ENCODE measurements around the gene TFF3.

The TFF3 gene

DNA sequence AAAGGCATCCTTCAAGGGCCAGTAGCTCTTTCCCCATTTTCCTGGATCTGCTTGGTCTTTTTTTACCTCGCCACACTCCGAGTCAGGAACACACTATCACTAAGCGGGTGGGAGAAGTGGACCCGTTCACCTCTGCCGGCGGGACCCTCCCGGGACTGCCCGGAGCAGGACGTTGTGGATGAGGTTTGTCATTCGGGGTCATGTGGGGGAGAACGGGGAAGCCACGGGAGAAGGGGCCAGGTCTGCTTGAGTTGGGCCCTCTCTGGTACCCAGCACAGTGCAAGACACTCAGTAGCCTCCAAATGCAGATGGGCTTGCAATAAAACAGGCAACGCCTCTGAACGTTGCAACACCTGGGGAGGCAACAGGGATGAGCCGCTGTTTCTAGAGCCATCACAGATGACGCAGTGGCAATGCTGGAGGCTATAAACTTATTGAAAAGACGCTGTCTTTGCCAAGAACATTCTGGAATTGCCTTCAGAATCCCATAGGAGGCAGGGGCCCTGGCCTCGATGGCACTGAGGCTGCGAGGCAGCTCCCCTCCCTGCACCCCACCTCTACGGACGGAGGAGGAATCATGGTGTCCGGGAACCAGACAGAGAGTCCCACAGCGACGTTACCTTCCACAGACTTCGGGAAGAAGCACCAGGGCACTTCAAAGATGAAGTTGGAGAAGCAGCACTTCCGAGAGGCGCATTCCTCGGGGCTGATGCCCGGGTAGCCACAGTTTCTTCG, 31.8 kb upstream of the TFF3 start:
- no peak for DNase-seq

DNA sequence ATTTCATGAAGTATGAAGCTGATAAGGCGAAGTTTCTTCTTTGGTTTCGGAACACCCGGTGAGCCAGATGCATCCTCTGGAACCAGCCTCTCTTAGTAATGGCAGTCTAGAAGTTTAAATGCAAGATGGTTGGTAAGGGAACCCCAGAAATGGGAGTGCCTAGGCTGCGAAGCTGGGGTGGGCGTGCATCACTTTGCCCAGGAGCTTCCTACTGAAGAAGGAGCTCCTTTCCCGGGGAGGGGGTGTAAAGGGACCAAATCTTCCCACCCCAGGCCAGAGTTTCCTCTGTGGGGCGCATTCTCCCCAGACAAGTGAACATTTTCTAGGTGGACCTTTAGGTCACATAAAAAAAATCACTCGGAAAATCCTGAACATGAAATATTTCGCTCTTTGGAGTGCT, 31.2 kb upstream of the TFF3 start:
- DNase-seq = no peak

DNA sequence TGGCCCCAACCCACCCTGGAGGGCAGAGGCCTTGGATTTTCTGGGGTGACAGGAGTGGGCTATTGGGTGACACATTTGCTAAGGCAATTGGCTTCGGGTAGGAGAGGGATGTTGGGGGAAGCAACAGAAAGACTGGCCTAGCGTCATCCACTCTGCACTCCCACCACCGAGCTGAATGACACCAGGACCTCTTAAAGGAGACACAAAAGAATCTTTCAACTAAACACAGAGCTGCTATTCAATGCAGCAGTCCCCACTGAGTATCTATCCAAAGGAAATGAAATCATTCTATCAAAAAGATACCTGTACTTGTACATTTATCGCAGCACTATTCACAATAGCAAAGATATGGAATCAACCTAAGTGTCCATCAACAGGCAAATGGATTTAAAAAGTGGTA, 29.4 kb upstream of the TFF3 start:
- no peak for DNase-seq

DNA sequence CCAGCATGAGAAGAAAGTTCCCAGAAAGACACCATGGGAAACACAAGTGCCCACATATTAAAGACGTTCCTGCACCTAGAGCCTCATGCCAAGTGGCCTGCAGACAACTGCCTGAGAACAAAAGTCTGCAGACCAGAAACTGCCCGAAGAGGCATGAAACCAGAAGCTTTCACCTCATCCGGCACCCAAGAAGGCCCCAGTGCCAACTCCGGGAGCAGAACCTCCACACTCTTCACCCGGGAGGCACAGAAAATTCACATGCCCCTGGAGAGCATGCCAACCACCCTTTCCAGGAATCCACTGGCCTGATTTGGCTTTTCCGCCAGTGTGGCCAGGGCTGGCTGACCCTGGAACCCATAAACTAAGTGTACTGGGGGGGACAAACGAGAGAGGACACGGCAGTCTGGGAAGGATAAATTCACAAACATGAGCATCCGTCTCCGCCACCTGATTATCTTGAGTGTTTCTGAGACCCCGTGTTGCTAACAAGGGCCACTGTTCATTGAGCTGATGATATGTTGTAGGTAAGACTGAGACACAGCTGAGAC, 28.8 kb upstream of the TFF3 start:
- no peak for DNase-seq

DNA sequence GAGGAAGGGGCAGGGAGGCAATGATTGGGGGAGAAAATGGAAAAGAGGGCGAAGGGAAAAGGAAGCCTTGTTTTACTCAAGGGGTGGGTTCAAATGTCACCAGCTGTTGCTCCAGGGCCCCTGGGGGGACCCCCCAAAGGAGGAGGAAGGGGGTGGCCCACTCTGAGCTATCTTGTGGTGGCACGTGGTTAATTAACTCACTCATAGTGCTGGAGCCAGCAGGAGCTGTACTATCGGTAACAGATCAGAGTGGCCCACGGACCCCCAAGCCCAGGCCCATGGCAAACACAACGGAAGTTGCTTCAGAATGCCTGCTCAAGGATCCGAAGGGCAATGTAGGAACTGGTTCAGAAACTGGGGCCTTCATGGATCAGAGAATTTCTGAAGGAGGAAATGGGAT, 28.3 kb upstream of the TFF3 start:
- no peak for DNase-seq

DNA sequence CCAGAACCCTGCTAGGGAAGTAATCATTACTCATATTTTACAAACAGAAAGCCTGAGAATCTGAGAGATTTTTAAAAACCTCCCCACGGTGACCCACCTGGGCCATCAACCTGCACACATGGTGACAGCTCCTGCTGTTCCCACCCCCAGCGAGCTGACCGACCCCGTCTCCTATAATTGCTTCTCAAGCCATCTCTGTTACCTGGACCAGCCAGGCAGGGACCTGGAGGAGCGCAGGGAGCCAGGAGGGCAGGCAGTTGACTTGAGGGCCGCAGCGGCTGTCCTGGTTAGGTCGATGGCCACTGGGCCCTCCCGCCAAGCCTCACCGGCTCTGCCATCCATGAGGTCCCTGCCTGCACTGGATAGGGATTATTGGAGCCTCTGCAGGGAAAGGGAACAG, 27.9 kb upstream of the TFF3 start:
- DNase-seq = no peak

DNA sequence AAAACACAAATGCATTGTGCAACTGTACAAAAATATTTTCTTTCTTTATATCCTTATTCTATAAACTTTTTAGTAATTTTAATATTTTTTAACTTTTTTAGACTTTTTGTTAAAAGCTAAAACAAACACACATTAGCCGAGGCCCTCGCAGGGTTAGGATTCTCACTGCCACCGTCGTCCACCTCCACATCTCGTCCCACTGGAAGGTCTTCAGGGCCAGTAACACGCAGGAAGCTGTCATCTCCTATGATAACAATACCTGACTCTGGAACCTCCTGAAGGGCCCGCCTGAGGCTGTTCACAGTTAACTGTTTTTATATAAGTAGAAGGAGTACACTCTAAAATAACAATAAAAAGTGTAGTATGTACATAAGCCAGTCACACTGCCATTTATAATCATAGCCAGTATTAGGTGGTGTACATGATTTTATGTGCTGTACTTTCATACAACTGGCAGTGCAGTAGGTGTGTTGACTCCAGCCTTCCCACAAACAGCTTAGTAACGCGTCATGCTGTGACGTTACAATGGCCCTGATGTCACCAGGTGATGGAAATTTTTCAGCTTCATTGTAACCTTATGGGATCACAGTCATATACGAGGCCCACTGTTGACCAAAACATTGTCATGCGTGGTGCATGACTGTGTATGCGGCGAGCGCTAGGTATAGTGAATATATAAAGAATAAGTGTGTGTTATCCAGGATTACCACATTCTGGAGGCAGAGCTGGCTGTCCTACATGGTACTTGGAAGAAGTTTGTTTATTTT, 26.8 kb upstream of the TFF3 start:
- DNase-seq = no peak

DNA sequence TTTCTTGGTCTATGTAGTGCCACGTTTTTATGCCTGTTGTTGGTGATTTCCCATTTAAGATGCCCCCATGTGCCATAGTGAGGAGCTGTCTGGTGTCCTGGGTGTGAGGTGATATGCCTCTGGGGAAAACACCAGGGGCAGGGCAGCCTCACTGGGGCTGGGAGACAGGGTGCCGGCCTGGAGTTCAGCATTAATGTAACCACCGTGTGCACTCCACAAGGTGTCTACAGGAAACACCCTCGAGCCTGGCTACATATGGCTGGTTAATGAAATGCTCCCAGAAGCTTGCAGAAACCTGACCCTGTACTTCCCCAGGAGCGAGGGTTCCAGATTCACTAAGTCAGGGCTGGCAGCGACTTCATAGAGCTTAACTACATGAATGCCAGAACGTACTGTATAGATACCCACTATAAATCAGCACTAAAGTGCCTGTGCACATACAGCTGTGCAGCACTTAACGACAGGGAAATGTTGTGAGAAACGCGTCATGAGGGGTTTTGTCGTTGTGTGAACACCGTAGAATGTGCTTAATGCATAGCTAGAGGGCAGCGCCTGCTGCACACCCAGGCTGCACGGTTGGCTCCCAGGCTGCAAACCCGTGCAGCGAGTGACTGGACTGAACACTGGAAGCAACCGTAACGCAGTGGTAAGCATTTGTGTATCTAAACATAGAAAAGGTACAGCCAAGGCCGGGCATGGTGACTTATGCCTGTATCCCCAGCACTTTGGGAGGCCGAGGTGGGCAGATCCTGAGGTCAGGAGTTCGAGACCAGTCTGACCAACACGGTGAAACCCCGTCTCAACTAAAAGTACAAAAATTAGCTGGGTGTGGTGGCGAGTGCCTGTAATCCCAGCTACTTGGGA, 25.2 kb upstream of the TFF3 start:
- no peak for DNase-seq

DNA sequence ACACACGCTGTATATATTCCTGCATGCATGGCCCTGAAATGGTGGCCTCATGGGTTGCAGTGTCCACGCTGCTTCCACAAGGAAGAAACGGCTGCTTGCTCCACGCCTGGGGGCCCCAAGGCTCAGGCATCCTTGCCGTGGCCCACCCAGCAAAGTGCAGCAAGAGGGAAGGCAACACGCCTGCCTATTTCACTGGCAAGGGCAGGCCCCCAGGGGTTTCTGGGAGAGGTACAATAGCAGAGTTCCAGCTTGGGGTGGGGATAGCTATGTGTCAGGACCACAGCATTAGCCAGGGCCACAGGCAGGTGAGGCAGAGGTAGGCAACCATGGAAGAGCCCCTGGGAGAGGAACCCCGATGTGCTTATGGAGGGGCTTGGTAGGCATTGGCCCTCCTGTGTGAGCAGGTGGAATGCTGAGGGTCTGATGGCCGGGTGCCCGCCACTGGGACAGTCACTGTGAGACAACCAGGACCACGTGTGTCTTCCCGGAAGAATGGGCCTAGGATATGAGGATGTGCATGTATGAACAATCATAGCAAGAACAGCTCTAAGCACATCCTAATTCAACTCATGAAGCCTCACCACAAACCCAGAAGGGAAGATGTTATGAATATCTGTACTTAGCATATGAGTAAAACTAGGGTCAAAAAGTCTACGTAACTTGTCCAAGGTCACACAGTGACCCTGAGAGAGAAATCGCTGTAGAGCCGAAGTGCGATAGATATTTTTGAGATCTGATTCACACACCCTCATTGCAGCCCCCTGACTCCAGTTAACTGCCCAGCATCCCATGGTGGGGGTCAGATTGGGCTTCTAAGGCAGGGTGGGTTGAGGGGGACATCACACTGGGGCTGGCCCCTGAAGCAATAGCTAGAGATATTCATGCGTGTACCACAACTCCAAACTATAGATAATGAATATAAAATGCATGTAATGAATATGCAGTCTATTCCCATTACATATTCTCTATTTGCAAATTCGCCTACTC, 23.8 kb upstream of the TFF3 start:
- no peak for DNase-seq

DNA sequence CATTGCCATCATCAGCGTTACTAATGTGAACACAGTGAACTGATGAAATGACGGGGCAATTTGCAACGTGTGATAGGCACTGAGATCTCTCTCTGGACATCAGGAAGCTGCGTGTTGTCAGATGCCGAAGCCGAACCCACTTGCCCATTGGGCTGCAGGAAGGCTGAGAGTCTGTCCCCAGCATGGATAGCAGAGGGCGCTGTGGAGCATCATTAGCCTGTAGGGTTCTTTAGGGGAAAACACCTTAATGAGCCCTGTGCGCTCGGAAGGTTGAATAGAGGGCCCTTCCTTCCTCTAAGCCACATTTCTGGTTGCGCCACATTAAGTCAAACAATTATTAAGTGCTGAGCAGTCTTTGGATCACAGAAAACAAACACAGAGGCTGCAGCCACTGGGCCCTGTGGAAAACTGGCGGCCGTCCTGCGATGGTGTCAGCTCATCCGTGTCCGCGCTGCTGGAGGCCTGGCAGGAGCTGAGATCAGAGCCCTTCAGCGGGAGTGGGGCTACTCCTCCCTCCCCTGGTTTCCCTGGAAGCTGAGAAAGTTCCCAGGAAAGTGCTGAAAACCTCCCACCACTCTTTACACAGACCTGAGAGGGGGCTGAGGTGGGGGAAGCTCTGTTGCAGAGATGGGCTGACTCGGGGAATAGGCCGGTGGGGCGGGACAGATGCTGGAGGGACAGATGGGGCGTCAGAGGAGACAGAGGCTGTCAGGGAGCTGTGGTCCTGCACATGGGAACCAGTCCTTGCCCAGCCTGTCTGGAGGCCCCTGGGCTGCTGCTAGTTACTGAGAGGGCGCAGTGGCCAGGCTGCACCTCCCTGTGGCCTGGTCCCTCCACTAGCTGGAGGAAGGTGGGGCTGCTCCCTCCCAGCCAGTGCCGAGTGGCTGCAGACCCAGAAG, 22.9 kb upstream of the TFF3 start:
- peak; percentile 90 for DNase-seq

DNA sequence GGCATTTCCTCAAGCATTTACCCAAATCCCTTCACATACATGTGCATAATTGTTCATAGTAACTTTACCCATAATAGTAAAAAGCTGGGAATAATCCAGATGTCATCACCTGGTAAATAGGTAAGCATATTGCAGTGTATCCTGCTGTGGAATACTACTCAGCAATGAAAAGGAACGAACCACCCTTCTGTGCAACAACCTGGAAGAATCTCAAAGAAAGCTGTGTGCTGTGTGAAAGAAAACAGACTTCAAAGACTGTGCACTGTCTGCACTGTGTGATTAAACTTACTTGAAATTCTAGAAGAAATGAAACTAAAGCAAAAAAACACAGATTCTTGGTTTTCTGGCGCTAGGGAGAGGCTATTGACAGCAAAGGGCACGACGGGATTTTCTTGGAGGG, 22.1 kb upstream of the TFF3 start:
- no peak for DNase-seq

DNA sequence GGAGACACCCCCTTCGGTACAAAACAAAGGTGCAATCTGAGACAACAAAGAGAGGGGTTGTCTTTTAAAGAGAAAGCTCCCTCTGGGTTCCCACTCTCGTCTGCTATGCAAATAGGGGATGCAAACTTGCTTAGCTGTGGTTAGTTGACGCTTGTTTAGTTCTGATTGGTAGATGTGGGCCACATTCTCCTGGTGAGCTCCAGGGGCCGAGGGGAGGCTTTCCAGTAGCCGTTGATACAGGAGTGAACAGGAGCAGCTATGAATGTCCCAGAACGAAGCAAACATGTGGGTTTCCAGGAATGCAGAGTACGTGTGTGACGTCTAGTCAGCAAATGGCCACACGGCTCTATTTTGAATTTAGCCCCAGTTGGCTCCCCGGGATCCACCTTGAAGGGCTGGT, 20.8 kb upstream of the TFF3 start:
- peak; percentile 37 for DNase-seq

DNA sequence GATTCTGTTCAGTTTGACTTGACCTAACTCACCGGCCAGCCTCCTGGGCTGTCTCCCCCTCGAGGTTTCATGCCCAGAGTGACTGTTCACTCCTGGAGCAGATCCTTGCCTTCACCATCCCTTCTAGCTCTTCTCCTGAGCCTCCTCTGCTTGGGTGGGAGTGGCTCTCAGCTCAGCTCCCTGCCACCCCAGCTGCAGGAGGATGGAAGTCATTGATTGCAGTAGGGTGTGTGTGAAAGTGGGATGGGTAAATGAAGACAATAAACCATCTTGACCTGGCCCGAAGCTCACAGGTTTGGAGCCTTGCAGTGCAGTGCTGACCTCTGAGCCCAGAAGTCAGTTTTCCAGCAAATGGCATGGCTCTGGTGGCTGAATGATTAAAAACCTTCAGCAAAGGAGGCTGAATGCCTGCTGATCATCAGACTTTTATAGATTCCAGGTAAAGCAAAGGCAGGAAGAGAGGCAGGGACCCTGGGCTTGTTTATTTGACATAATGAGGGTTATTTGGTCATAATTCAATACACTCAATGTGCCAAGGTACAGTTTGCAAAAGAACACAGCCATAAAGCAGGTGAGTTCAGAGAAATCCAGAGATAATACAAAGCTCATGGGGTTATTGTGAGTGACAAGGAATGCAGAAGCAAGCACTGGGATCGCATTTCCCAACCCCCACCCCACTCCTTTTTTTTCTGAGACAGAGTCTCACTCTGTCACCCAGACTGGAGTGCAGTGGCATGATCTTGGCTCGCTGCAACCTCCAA, 17.5 kb upstream of the TFF3 start:
- DNase-seq = no peak

DNA sequence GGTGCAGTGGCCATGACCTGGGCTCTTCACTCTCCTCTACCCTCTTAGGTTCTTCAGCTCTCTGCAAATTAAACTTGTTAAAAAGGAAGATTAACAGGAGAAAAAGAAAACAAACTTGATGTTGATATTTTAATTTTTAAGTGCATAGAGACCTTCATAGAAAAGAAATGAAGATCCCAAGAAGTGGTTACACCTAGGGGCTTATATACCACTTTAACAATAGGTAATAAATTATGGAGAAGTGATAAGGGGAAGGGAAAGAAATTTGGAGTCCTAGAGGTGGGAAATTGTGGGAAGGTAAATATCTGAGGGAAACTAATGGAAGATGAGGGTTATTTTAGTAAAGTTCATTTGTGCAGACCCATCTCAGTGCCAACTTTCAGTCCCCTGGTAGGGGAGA, 16.5 kb upstream of the TFF3 start:
- no peak for DNase-seq

DNA sequence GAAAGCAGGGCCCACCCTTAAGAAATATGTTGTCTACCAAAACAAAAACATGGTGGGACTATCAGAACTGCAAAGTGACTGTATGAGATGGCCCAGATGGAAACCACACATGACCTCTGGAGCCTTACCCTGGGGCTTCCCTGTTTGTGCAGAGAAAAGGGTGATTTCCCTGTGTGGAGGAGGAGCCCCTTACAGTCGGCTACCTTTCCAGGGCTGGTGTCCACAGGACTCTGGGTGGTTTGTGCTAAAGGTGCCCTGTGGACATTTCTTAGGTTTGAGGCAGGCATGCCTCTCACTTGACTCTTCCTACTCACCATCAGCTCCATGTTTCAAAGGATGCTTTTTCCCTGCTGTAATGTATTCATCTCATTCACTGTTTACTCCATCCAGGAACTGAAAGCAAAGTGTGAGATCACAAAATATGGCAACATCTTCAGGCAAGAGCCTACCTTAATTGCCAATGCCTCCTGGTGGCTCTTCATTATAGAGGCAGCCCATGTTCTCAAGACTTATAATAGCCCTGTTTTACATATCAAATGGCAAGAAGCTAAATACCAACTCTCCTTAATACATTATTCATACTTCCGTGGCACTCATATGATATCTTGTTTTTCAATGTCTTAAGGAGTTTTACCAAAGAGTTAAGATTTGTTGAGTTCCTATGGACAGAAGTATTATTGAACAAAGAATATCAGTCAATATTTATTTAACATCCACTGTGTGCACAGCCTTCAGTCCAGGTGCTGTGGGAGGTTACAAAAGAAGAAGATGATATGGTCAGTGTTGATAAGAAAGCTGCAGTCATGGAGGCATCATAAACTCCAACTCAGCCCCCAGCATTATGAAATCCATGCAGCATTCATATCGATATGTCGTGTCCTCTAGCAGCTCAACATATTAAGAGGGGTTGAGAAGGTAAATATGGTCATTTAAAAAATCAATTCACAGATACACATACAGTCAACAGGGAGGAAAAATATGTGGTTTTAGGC, 15.5 kb upstream of the TFF3 start:
- DNase-seq = no peak

DNA sequence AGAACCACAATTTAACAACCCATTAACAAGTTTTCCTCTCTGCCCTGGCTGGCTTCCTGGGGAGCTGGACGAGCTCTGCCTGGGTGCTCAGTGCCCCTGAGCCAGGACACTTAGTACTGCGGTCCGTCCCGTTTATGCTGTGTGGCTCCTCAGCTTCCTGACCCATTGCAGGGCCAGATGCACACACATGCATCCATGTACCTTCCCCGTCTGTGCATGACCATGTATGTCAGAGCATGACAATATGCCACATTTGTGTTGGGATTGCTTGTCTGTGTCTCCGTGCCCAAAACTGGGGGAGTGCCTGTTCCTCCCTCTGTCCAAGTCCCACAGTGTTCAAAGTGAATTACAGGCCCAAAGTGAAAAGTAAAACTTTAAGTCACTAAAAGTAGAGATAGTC, 9.7 kb upstream of the TFF3 start:
- no peak for DNase-seq

DNA sequence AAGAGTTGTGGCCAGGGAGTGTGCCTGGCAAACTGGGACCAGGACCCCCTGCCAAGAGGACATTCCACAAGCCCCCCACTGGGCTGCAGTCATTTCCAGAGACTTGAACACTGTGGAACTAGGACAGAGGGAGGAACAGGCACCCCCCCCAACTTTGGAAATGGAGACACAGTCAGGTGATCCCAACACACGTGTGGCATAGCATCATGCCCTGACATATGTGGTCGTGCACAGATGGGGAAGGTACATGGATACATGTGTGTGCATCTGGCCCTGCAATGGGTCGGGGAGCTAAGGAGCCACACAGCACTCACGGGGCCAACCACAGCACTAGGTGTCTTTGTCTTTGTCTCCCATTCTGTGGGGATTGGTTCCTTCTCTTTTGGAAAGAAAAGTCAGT, 6.6 kb upstream of the TFF3 start:
- no peak for DNase-seq

DNA sequence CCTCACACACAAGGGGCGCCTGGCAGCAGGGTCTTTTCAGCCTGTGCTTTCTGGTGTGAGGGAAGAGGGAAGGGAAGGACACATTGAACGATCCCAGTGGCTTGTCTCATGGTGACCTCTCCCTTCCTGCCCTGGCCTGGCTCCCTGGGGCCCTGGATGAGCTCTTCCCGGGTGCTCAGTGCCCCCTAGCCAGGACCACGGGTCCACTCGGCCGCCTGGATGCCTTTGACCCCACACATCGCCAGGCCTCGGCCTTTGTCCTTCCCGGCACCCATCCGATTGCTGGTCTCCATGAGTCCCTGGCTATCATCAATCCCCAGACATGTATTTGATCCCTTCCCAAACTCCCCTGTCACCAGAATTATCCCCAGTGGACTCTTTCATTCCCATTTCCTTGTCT, 6.0 kb upstream of the TFF3 start:
- no peak for DNase-seq

DNA sequence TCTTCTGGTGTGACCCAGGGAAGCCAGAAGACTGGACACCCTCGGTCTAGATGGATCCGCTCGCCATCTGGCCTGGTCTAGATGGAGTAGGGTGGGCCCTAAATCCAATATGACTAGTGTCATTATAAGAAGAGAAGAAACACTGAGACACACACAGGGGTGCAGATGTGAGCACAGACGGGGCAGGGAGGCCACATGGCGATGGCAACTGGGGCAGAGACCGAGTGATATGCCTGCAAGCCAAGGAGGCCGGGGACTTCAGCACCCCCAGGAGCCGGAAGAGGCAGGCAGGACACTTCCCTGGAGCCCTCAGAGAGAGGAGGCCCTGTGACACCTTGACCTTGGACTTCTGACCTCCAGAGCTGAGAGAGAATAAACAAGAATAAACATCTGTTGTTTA, 5.6 kb upstream of the TFF3 start:
- no peak for DNase-seq
